BLaER1 (cell line): ENCODE measurements around the gene TAS2R38.

Experiments
- H3K27ac ChIP-seq: shearing (Covaris generic); formaldehyde crosslinking; 2 replicates; pipeline ENCODE4 v1.8.1; 2022
- H3K27me3 ChIP-seq: shearing (Covaris generic); formaldehyde crosslinking; 2 replicates; pipeline ENCODE4 v1.8.1; 2022
- H3K36me3 ChIP-seq: shearing (Covaris generic); formaldehyde crosslinking; 2 replicates; pipeline ENCODE4 v1.8.1; 2022
- H3K4me1 ChIP-seq: shearing (Covaris generic); formaldehyde crosslinking; 2 replicates; pipeline ENCODE4 v1.8.1; 2022
- H3K4me2 ChIP-seq: shearing (Covaris generic); formaldehyde crosslinking; 2 replicates; pipeline ENCODE4 v1.8.1; 2022
- H3K4me3 ChIP-seq: shearing (Covaris generic); formaldehyde crosslinking; 2 replicates; pipeline ENCODE4 v1.8.1; 2022
- H3K9ac ChIP-seq: shearing (Covaris generic); formaldehyde crosslinking; 2 replicates; pipeline ENCODE4 v1.8.1; 2022
- H3K9me3 ChIP-seq: shearing (Covaris generic); formaldehyde crosslinking; 2 replicates; pipeline ENCODE4 v1.8.1; 2022
- H4K20me1 ChIP-seq: shearing (Covaris generic); formaldehyde crosslinking; 2 replicates; pipeline ENCODE4 v1.8.1; 2022
- Cebpa-rat ChIP-seq: shearing (Covaris generic); IDR thresholded peaks from 2 replicates; pipeline ENCODE4 v1.8.1; 2022

Gene TAS2R38

DNA sequence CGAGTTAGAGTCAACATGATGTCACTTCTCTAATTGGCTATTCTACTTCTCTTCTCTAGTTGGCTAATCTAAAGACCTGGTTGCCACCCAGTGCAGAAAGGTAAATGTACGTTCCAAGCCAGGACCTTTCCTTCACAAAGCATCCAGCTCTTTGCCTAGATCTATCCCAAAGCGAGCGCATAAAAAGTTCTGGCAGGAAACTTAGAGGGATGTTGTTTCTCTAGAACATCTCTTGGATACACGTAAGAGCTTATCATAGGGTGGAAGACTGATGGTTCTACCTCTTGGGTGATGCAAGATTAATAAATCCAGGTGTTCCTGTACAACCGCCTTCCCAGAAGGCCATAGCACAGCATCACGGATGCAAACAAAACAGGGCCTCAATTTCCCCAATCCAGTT lies at the start of gene TAS2R38:
TSS of gene TAS2R38 (minus strand) at position 101 of the 400 bp plus-strand sequence. CDS start at position 17, 84 bp downstream.
- H3K4me1 ChIP-seq = peaks cover 19% of the 10 kb centered on the region
- H3K4me2 ChIP-seq = no peak within 1 kb of the TSS
- no peaks in the 10 kb centered on the region for H3K36me3 ChIP-seq
- H3K27me3 ChIP-seq = no peaks in the 10 kb centered on the region
- no peaks in the 10 kb centered on the region for H4K20me1 ChIP-seq
- no peak within 1 kb of the TSS for H3K4me3 ChIP-seq
- no peak for TF ChIP-seq Cebpa-rat
- H3K9ac ChIP-seq = no peak within 1 kb of the TSS
- no peaks in the 10 kb centered on the region for H3K9me3 ChIP-seq
- H3K27ac ChIP-seq = no peak within 1 kb of the TSS

DNA sequence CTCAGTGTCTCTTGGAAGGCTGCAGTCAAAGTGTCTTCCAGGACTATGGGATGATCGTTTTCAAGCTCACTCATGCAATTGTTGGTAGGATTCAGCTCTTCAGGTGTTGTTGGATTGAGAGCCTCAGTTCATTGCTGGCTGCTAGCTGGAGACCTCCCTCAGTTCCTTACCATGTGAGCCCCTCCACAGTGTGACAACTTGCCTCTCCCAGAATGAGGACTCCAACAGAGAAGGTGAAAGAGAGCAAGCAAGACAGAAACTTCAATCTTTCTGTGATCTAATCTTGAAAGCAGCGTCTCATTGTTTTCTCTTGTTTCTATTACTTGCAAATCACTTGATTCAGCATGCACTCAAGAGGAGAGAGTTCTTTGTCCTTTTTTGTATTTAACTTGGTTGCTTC lies 44.6 kb upstream of the TAS2R38 start:
- no peaks in the 10 kb centered on the region for H3K4me1 ChIP-seq
- no peaks in the 10 kb centered on the region for H4K20me1 ChIP-seq
- H3K9me3 ChIP-seq = no peaks in the 10 kb centered on the region
- no peak overlapping the region for H3K4me2 ChIP-seq
- H3K9ac ChIP-seq = no peak overlapping the region
- no peak overlapping the region for H3K4me3 ChIP-seq
- no peaks in the 10 kb centered on the region for H3K27me3 ChIP-seq
- TF ChIP-seq Cebpa-rat = no peak
- no peaks in the 10 kb centered on the region for H3K36me3 ChIP-seq
- H3K27ac ChIP-seq = no peak overlapping the region

DNA sequence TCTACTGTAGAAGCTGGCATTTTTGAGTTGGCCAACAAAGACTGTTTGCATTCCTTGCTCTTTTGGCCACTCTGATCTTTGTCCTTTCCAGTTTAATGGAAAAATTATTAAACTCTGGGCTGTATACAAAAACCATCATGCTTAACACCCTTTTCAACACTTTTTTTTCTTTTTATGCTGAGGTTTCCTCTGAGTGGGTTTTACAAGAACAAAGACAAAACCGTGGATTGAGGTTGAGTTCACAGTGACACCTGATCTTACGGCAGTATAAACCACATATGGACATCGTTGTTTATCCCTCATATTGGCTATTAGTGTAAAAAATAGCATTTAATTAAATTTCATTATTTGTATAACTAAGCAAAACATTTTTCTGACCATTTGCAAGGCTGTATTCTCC lies 43.9 kb upstream of the TAS2R38 start:
- no peaks in the 10 kb centered on the region for H3K9me3 ChIP-seq
- no peak overlapping the region for H3K4me2 ChIP-seq
- no peak overlapping the region for H3K27ac ChIP-seq
- H4K20me1 ChIP-seq = no peaks in the 10 kb centered on the region
- no peaks in the 10 kb centered on the region for H3K36me3 ChIP-seq
- H3K9ac ChIP-seq = no peak overlapping the region
- no peaks in the 10 kb centered on the region for H3K27me3 ChIP-seq
- no peak for TF ChIP-seq Cebpa-rat
- no peaks in the 10 kb centered on the region for H3K4me1 ChIP-seq
- no peak overlapping the region for H3K4me3 ChIP-seq

DNA sequence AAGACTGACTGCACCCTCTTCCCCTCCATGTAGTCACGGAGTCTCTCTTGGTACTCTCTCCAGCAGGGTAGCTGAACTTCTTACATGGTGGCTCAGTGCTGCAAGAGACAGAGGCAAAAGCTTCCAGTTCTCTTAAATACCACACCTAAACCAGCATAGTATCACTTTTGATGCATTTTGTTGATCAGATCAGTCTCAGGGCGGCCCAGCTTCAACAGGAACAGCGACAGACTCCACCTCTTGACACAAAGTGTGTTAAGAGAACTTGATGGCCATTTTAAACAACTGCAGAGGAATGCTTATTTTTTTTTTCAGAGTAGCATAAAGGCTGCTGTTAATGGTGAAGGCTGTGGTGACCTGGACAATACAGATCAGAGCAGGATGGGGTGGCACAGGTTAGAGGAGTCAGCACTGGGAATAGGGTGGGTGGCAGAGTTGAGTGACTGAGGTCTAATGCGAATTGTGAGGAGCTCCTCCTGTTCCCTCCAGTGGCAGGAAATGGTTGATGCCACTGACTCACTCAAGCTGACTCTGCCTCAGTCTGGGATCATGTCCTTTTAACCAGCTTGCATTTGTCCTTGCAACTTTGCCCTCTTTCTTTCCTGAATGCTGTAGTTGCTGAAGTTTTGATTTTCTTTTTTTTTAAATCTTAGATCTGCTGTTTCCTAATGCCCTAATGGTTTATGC lies 39.4 kb upstream of the TAS2R38 start:
- Histone ChIP-seq H3K4me1 (no peaks in the 10 kb centered on the region), H4K20me1 (no peaks in the 10 kb centered on the region), H3K27ac (no peak overlapping the region), H3K9ac (no peak overlapping the region), H3K4me2 (no peak overlapping the region), H3K27me3 (no peaks in the 10 kb centered on the region), H3K9me3 (no peaks in the 10 kb centered on the region), H3K36me3 (no peaks in the 10 kb centered on the region), H3K4me3 (no peak overlapping the region)
- TF ChIP-seq Cebpa-rat = no peak

DNA sequence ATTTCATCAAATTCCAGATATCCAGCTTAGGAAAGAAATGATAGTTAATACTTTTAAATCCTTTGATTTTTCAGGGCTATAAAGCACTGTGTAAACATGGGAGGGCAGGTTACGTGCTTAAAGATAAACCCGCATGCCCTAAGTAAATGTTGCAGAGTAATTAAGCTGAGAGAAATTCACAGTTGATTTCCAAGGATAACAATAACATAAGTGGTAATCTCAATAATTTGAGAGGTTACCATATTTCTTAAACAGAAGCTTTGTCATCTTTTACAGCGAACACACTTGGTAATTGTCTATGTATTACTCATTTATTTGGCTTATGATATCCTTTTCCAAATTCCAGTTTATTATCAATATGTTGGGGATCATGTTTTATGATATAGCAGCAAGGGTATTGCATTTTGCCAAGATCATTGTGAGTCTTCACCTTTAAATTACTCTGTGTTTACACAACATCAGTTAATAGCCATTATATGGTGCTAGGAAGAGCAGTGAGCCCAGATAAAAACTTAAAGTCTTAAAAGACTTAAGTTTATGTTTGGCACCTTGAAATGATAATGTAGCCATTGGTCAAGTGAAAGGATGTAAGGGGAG lies 37.5 kb upstream of the TAS2R38 start:
- H3K9ac ChIP-seq = no peak overlapping the region
- H3K27me3 ChIP-seq = no peaks in the 10 kb centered on the region
- no peaks in the 10 kb centered on the region for H3K4me1 ChIP-seq
- H3K36me3 ChIP-seq = no peaks in the 10 kb centered on the region
- no peak for TF ChIP-seq Cebpa-rat
- H4K20me1 ChIP-seq = no peaks in the 10 kb centered on the region
- no peak overlapping the region for H3K4me3 ChIP-seq
- H3K27ac ChIP-seq = no peak overlapping the region
- H3K4me2 ChIP-seq = no peak overlapping the region
- H3K9me3 ChIP-seq = no peaks in the 10 kb centered on the region

DNA sequence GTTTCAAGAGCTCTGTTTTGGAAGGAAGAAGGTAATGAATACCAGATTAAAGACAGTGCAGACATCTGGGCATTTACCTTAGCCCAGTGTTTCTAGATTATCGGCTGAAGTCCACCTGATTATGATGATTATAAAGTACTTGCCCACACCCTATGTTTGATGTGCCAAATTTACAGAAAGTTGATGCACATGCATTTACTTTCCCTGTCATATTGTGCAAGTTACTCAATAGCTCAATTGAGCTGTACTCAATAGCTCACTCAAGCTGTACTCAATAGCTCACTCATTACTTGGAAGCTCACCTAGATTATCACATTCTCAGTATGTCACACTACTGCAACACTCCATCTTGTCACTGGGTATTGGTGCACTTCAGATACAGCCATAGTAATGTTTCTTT lies 35.6 kb upstream of the TAS2R38 start:
- no peaks in the 10 kb centered on the region for H3K9me3 ChIP-seq
- no peaks in the 10 kb centered on the region for H4K20me1 ChIP-seq
- no peak overlapping the region for H3K4me2 ChIP-seq
- H3K4me3 ChIP-seq = no peak overlapping the region
- no peak for TF ChIP-seq Cebpa-rat
- H3K9ac ChIP-seq = no peak overlapping the region
- H3K27me3 ChIP-seq = no peaks in the 10 kb centered on the region
- H3K36me3 ChIP-seq = no peaks in the 10 kb centered on the region
- no peaks in the 10 kb centered on the region for H3K4me1 ChIP-seq
- no peak overlapping the region for H3K27ac ChIP-seq

DNA sequence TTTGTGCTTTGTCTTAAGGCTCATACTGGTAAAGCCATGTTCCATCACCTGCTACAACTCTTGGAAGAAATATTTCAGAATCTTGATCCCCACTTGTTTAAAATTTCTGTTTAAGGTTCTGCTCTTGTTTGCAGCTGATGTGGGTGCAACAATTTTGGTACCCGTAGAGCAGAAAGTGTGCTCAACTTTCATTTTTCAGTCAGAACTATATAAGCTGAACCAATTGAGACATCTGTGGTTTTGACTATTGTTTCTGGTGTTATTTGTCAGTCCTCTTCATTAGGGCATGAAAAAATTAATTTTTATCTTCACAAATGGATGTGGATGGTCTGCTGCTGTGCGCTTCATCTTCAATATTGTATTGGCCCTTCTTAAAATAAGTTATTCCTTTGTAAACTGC lies 33.0 kb upstream of the TAS2R38 start:
- no peak overlapping the region for H3K4me2 ChIP-seq
- no peaks in the 10 kb centered on the region for H4K20me1 ChIP-seq
- H3K4me3 ChIP-seq = no peak overlapping the region
- no peak overlapping the region for H3K27ac ChIP-seq
- no peaks in the 10 kb centered on the region for H3K4me1 ChIP-seq
- H3K9me3 ChIP-seq = no peaks in the 10 kb centered on the region
- TF ChIP-seq Cebpa-rat = no peak
- no peak overlapping the region for H3K9ac ChIP-seq
- no peaks in the 10 kb centered on the region for H3K36me3 ChIP-seq
- no peaks in the 10 kb centered on the region for H3K27me3 ChIP-seq

DNA sequence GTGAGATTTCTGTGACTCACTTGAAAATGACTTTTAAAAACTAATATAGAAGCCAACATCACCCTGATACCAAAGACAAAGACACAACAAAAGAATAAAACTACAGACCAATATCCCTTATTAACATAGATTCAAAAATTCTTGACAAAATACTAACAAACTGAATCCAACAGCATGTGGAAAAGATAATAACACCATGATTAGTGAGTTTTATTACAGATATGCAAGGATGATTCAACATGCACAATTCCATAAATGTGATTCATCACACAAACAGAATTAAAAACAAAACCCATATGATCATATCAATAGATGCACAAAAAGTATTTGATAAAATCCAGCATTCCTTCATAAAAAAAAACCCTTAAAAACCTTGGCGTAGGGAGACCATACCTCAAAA lies 28.6 kb upstream of the TAS2R38 start:
- no peak for TF ChIP-seq Cebpa-rat
- no peaks in the 10 kb centered on the region for H3K4me1 ChIP-seq
- no peak overlapping the region for H3K9ac ChIP-seq
- no peak overlapping the region for H3K27ac ChIP-seq
- no peak overlapping the region for H3K4me3 ChIP-seq
- H3K27me3 ChIP-seq = no peaks in the 10 kb centered on the region
- H3K9me3 ChIP-seq = no peaks in the 10 kb centered on the region
- H3K4me2 ChIP-seq = no peak overlapping the region
- no peaks in the 10 kb centered on the region for H4K20me1 ChIP-seq
- no peaks in the 10 kb centered on the region for H3K36me3 ChIP-seq

DNA sequence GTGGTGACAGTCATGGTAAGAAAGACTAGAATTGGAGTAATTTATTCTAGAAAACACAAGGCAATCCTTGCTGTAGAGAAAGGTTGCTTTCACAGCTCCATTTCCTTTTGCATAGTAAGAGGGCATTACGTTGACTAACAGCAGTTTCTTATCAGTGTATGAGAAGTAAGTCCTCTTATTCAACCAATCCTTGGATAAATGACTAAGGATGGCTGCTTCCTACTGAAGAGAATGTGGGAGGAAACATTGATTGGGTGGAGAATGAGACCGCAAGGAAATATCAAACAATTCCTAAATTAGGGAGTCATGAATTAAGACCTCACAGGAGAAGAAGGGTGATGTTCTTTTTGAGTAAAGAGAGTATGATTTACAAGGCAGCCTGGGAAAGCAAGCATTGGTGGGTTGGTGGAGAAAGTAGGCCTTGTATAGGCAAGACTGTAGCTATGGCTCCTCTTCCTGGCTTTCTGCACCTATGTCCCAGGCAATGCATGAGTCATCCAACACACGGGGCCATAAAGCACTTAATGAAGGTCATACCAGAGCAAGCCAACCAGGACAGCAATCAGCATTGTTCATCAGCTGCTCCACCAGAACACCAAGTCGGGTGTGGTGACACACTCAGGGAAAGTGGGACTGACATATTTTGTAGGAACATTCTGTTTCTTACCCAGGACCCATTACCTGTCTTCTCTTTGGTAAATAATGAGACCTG lies 27.7 kb upstream of the TAS2R38 start:
- no peaks in the 10 kb centered on the region for H3K27me3 ChIP-seq
- no peak overlapping the region for H3K27ac ChIP-seq
- TF ChIP-seq Cebpa-rat = no peak
- no peaks in the 10 kb centered on the region for H3K36me3 ChIP-seq
- H3K9ac ChIP-seq = no peak overlapping the region
- H4K20me1 ChIP-seq = no peaks in the 10 kb centered on the region
- no peak overlapping the region for H3K4me2 ChIP-seq
- no peaks in the 10 kb centered on the region for H3K4me1 ChIP-seq
- no peaks in the 10 kb centered on the region for H3K9me3 ChIP-seq
- no peak overlapping the region for H3K4me3 ChIP-seq

DNA sequence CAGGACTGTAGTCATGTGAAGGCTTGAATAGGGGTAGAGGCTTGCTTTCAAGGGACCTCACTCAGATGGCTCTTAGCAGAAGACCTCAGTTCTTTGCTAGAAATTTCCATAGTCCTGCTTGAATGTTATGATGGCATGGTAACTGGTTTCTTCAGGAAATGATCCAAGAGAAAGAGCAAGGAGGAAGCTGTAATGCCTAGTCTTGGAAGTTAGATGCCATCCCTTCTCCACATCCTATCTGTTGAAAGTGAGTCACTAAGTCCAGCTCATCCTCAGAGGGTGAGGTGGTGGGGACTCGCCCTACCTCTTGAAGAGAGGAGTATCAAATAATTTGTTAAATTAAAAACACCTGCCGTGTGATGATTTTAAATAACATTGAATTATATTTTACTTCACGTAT lies 26.7 kb upstream of the TAS2R38 start:
- H3K27ac ChIP-seq = no peak overlapping the region
- H3K4me3 ChIP-seq = no peak overlapping the region
- no peaks in the 10 kb centered on the region for H3K27me3 ChIP-seq
- H3K9ac ChIP-seq = no peak overlapping the region
- TF ChIP-seq Cebpa-rat = no peak
- H3K4me1 ChIP-seq = no peaks in the 10 kb centered on the region
- H3K36me3 ChIP-seq = no peaks in the 10 kb centered on the region
- H4K20me1 ChIP-seq = no peaks in the 10 kb centered on the region
- no peaks in the 10 kb centered on the region for H3K9me3 ChIP-seq
- H3K4me2 ChIP-seq = no peak overlapping the region
